A549 (cell line): ENCODE measurements around the gene SLITRK2.

Experiments
- CBX8 ChIP-seq: fragments of 200-600 bp; sonication (generic); IDR thresholded peaks from 2 replicates; pipeline ENCODE4 v1.6.1; 2016
- CHD4 ChIP-seq: fragments of 200-600 bp; sonication (generic); IDR thresholded peaks from 2 replicates; pipeline ENCODE4 v1.6.1; 2016; ENCODE audit warnings: antibody characterized with exemption, mild to moderate bottlenecking, borderline replicate concordance
- EP300 ChIP-seq, 2 experiments: fragments of >200 bp; sonication (Bioruptor Twin); formaldehyde crosslinking; IDR thresholded peaks; 2 replicates in 1 of 2; 3 replicates in 1 of 2; pipeline ENCODE4 v1.6.1; 2016 to 2017
- MAFK ChIP-seq: fragments of 450-650 bp; IDR thresholded peaks from 2 replicates; pipeline ENCODE4 v1.6.1; 2014; ENCODE audit not compliant: partially characterized antibody
- POLR2A ChIP-seq: IDR thresholded peaks from 2 replicates; pipeline ENCODE4 v1.6.1; 2012; ENCODE audit warnings: mild to moderate bottlenecking, low read length
- REST ChIP-seq: fragments of 200-600 bp; sonication (generic); IDR thresholded peaks from 2 replicates; pipeline ENCODE4 v1.6.1; 2016; ENCODE audit warnings: antibody characterized with exemption, mild to moderate bottlenecking, moderate library complexity
- ZSCAN20 ChIP-seq: fragments of 250-450 bp; sonication (Bioruptor Pico); IDR thresholded peaks from 2 replicates; pipeline ENCODE4 v1.8.0; 2022; ENCODE audit warnings: mild to moderate bottlenecking, moderate library complexity
- TF ChIP-seq, protein P1 (sequence below): fragments of >200 bp; sonication (Bioruptor Twin); formaldehyde crosslinking; IDR thresholded peaks from 3 replicates; pipeline ENCODE4 v1.5.1; 2016
- TF ChIP-seq, protein P2 (sequence below): IDR thresholded peaks from 2 replicates; pipeline ENCODE4 v1.6.1; 2012

DNA sequence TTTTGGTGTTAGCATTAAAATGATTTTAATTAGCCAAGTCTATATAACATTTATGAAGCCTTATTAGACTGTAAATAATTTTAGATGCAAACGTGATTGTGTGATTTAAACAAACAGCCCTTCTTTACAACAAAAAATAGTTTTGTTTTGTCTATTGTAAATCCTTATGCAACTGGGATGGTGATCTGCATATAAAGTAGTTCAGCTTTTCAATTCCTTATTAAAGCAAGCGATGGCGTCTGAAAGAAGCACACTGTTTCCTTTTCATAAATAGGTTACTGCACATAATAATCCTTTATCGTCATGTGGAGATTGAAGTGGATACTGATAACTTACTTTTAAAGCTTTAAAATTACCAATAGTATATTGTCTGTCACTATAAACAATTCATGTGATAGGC lies 8.8 kb downstream of the SLITRK2 start:
- TF ChIP-seq CBX8 (no peak), MAFK (no peak), REST (no peak), CHD4 (no peak), POLR2A (no peak), ZSCAN20 (CRISPR knock-in tag) (no peak), EP300 (IDR thresholded peaks at IDR 0.05) (no peak)
- TF ChIP-seq, protein P1, sequence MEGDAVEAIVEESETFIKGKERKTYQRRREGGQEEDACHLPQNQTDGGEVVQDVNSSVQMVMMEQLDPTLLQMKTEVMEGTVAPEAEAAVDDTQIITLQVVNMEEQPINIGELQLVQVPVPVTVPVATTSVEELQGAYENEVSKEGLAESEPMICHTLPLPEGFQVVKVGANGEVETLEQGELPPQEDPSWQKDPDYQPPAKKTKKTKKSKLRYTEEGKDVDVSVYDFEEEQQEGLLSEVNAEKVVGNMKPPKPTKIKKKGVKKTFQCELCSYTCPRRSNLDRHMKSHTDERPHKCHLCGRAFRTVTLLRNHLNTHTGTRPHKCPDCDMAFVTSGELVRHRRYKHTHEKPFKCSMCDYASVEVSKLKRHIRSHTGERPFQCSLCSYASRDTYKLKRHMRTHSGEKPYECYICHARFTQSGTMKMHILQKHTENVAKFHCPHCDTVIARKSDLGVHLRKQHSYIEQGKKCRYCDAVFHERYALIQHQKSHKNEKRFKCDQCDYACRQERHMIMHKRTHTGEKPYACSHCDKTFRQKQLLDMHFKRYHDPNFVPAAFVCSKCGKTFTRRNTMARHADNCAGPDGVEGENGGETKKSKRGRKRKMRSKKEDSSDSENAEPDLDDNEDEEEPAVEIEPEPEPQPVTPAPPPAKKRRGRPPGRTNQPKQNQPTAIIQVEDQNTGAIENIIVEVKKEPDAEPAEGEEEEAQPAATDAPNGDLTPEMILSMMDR = no peak
- TF ChIP-seq, protein P2, sequence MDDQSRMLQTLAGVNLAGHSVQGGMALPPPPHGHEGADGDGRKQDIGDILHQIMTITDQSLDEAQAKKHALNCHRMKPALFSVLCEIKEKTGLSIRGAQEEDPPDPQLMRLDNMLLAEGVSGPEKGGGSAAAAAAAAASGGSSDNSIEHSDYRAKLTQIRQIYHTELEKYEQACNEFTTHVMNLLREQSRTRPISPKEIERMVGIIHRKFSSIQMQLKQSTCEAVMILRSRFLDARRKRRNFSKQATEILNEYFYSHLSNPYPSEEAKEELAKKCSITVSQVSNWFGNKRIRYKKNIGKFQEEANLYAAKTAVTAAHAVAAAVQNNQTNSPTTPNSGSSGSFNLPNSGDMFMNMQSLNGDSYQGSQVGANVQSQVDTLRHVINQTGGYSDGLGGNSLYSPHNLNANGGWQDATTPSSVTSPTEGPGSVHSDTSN = no peak
